ENCODE data around the gene STT3B. TPM values are rescaled to one million over a fixed set of nuclear protein-coding genes. Genes with fewer than 3 reads are reported as not detected.

STT3B gene
- total RNA-seq, 1 experiment from 2014 or later: 149 TPM

DNA sequence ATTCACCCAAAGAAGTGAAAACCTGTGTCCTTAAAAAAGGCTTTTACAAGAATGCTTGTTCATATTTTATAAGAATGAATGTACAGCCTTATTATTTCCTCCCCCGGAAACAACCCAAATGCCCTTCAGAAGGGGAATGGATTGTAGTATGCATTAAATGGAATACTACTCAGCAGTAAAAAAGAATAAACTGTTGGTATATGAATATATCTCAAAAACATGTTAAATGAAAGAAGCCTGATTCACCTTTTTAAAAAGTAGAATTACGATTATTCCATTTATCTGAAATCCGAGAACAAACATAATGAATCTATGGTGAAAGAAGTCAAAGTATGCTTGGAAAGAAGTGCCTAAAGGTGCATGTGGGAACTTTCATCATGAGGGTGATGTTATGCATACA lies 20.5 kb downstream of the STT3B start:
- DNase-seq (no peak), ATAC-seq (no peak)
- peaks cover 99% of the 10 kb centered on the region for H3K79me2 ChIP-seq (ENCODE audit: low read length)
- peaks cover 79% of the 10 kb centered on the region for H4K20me1 ChIP-seq (ENCODE audit: low read length)
- H3K4me1 ChIP-seq (ENCODE audit: insufficient read depth, low read length): no peaks in the 10 kb centered on the region
- no peak overlapping the region for H3K4me2 ChIP-seq (ENCODE audit: low read length)
- H3K4me3 ChIP-seq (ENCODE audit: low read length): no peak overlapping the region
- no TSS peak for BruUV-seq (replicated peaks)
- no peak overlapping the region for H3K27ac ChIP-seq (ENCODE audit: low read length)
- no peaks in the 10 kb centered on the region for H3K27me3 ChIP-seq (ENCODE audit: low read length)
- no peak overlapping the region for H2AFZ ChIP-seq (ENCODE audit: low read length)
- ChIA-PET CTCF (no interaction called here), POLR2A (ENCODE audit: unreplicated experiment) (no interaction called here)
- no peaks in the 10 kb centered on the region for H3F3A ChIP-seq (ENCODE audit: low read length, unreplicated experiment)
- no peaks in the 10 kb centered on the region for H3K9me2 ChIP-seq (replicated peaks; ENCODE audit: low read length)
- no peaks in the 10 kb centered on the region for H3K36me3 ChIP-seq (ENCODE audit: low read depth, low read length)
- H3K9ac ChIP-seq (ENCODE audit: low read length): no peak overlapping the region
- no peaks in the 10 kb centered on the region for H3K9me3 ChIP-seq (ENCODE audit: low read length)
- intact Hi-C loops (cut with micrococcal nuclease): loop anchor here (5.0 kb wide), 1 partner anchor 214 kb away; no protein-coding TSS in a partner anchor
- TF ChIP-seq EZH2phosphoT487 (IDR thresholded peaks at IDR 0.05; ENCODE audit: borderline replicate concordance, low read length): no peak
- TF ChIP-seq EZH2 (IDR thresholded peaks at IDR 0.05; ENCODE audit: low read length, unreplicated experiment): no peak
- TF ChIP-seq CTCF (conservative IDR thresholded peaks at IDR 0.05; ENCODE audit: low read depth, low read length): no peak

DNA sequence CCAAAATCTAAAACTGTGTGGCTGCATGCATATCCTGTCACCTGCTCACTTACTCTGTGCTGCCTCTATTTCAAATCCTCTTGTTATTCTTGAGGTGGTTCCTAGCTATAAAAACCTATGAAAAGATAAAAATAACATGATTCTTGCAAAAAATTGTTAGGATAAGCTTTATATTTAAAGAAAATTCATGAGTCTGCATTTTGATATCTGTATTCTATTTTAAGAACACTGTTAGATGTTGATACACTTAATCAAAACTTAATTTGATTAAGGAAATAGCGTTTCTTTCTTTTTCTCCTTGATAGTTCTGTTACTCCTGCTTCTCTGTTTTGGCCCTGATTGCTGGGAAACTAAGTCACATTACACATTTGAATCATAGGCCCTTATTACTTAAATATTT lies 22.5 kb downstream of the STT3B start:
- H3K27me3 ChIP-seq (ENCODE audit: low read length): no peaks in the 10 kb centered on the region

More for the DNA sequence above, 22.5 kb downstream of the STT3B start:
- BruUV-seq (replicated peaks): no TSS peak
- ChIA-PET CTCF (no interaction called here), POLR2A (ENCODE audit: unreplicated experiment) (no interaction called here)
- DNase-seq (no peak), ATAC-seq (no peak)
- no peak overlapping the region for H3K27ac ChIP-seq (ENCODE audit: low read length)
- no peak overlapping the region for H3K9ac ChIP-seq (ENCODE audit: low read length)
- no peaks in the 10 kb centered on the region for H3F3A ChIP-seq (ENCODE audit: low read length, unreplicated experiment)
- H3K4me3 ChIP-seq (ENCODE audit: low read length): no peak overlapping the region
- H4K20me1 ChIP-seq (ENCODE audit: low read length): peaks cover 71% of the 10 kb centered on the region
- intact Hi-C loops (cut with micrococcal nuclease): no loop called here
- H3K36me3 ChIP-seq (ENCODE audit: low read depth, low read length): no peaks in the 10 kb centered on the region
- H3K4me1 ChIP-seq (ENCODE audit: insufficient read depth, low read length): no peaks in the 10 kb centered on the region
- no peak for TF ChIP-seq CTCF (conservative IDR thresholded peaks at IDR 0.05; ENCODE audit: low read depth, low read length)
- no peak for TF ChIP-seq EZH2 (IDR thresholded peaks at IDR 0.05; ENCODE audit: low read length, unreplicated experiment)
- no peak for TF ChIP-seq EZH2phosphoT487 (IDR thresholded peaks at IDR 0.05; ENCODE audit: borderline replicate concordance, low read length)
- no peak overlapping the region for H3K4me2 ChIP-seq (ENCODE audit: low read length)
- peaks cover 99% of the 10 kb centered on the region for H3K79me2 ChIP-seq (ENCODE audit: low read length)
- no peak overlapping the region for H2AFZ ChIP-seq (ENCODE audit: low read length)
- no peaks in the 10 kb centered on the region for H3K9me3 ChIP-seq (ENCODE audit: low read length)
- H3K9me2 ChIP-seq (replicated peaks; ENCODE audit: low read length): no peaks in the 10 kb centered on the region
